ENCODE measurements around the gene ENTPD8. TPM values are rescaled to one million over a fixed set of nuclear protein-coding genes. Genes with fewer than 3 reads are reported as not detected.

The ENTPD8 gene
- total RNA-seq, 1 donor: not detected

DNA sequence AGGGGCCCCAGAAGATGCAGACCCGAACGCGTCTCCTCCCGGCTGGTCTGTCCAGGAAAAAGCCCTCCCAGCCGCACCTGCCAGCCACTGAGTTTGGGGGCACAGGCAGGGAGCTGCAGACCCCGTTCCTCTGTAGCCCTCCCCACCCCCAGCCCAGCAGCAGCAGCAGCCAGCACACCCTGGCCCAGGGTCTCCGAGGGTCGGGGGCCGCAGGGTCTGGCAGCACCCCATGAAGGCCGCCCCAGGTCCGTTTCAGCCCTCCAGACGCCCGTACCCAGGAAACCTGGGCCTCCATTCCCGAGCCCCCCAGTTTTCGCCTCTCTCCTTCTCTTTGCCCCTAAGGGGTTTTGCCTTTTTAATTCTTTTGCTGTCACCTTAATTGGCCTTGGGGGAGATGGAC, 37.9 kb downstream of the ENTPD8 start:
- Histone ChIP-seq H3K27ac (ENCODE audit: low read depth, low read length) (no peak overlapping the region), H3K4me2 (ENCODE audit: insufficient read depth, low read length) (no peak overlapping the region), H4K20me1 (ENCODE audit: insufficient read depth, low read length) (peaks cover 17% of the 10 kb centered on the region), H3K79me2 (ENCODE audit: insufficient read depth, low read length) (no peaks in the 10 kb centered on the region), H3K36me3 (ENCODE audit: insufficient read depth, low read length) (no peaks in the 10 kb centered on the region), H3K4me1 (ENCODE audit: insufficient read depth, low read length) (peaks cover 10% of the 10 kb centered on the region), H2AFZ (ENCODE audit: low read length) (no peak overlapping the region), H3K9me3 (ENCODE audit: low read depth, low read length) (no peaks in the 10 kb centered on the region), H3K27me3 (ENCODE audit: insufficient read depth, low read length) (no peaks in the 10 kb centered on the region), H3K4me3 (ENCODE audit: insufficient read depth, low read length) (no peak overlapping the region)
- TF ChIP-seq, protein P1, sequence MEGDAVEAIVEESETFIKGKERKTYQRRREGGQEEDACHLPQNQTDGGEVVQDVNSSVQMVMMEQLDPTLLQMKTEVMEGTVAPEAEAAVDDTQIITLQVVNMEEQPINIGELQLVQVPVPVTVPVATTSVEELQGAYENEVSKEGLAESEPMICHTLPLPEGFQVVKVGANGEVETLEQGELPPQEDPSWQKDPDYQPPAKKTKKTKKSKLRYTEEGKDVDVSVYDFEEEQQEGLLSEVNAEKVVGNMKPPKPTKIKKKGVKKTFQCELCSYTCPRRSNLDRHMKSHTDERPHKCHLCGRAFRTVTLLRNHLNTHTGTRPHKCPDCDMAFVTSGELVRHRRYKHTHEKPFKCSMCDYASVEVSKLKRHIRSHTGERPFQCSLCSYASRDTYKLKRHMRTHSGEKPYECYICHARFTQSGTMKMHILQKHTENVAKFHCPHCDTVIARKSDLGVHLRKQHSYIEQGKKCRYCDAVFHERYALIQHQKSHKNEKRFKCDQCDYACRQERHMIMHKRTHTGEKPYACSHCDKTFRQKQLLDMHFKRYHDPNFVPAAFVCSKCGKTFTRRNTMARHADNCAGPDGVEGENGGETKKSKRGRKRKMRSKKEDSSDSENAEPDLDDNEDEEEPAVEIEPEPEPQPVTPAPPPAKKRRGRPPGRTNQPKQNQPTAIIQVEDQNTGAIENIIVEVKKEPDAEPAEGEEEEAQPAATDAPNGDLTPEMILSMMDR (IDR thresholded peaks at IDR 0.05; ENCODE audit: extremely low read depth, low read depth, low read length): no peak
- no peak for DNase-seq (ENCODE audit: insufficient read length, low spot score, missing footprints)

- Histone ChIP-seq H3K4me1 (ENCODE audit: insufficient read depth, low read length) (peaks cover 6% of the 10 kb centered on the region), H3K27ac (ENCODE audit: low read depth, low read length) (no peak overlapping the region), H3K4me3 (ENCODE audit: insufficient read depth, low read length) (no peak overlapping the region), H3K9me3 (ENCODE audit: low read depth, low read length) (no peaks in the 10 kb centered on the region), H3K4me2 (ENCODE audit: insufficient read depth, low read length) (no peak overlapping the region), H3K36me3 (ENCODE audit: insufficient read depth, low read length) (no peaks in the 10 kb centered on the region), H2AFZ (ENCODE audit: low read length) (no peak overlapping the region), H4K20me1 (ENCODE audit: insufficient read depth, low read length) (peaks cover 20% of the 10 kb centered on the region), H3K79me2 (ENCODE audit: insufficient read depth, low read length) (no peaks in the 10 kb centered on the region), H3K27me3 (ENCODE audit: insufficient read depth, low read length) (no peaks in the 10 kb centered on the region)
- DNase-seq (ENCODE audit: insufficient read length, low spot score, missing footprints): no peak
- TF ChIP-seq, protein P1 (IDR thresholded peaks at IDR 0.05; ENCODE audit: extremely low read depth, low read depth, low read length): no peak
These were observed 38.4 kb downstream of the ENTPD8 start for GRCh38 chr9:137402746-137403145.

DNA sequence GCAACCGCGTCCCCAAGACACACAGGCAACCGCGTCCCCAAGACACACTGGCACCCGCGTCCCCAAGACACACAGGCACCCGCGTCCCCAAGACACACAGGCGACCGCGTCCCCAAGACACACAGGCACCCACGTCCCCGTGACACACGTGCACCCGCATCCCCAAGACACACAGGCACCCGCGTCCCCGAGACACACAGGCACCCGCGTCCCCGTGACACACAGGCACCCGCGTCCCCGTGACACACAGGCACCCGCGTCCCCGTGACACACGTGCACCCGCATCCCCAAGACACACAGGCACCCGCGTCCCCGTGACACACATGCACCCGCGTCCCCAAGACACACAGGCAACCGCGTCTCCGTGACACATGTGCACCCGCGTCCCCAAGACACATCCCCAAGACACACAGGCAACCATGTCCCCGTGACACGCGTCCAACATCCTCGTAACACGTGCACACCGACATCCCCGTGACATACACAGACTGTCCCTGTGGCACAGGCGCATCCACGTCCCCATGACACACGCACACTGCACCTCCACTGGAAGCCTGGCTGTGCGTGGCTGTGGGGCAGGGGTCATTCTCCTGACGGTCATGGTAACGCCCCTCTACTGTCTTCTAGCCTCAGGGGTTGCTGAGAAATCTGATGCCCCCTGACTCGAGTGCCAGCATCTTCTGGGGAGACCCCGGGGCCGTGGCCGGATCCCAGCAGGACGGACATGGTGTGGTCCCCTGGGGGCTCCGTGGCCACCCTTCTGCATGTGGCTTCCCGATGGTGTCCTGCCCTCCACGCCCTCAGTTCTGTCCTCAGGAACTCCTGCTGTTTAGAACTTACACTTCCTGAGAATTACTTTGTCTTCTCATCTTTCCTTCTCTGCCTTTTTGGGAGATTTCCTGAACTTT, 42.3 kb downstream of the ENTPD8 start:
- H3K27ac ChIP-seq (ENCODE audit: low read depth, low read length): no peak overlapping the region
- DNase-seq (ENCODE audit: insufficient read length, low spot score, missing footprints): no peak
- H3K4me2 ChIP-seq (ENCODE audit: insufficient read depth, low read length): no peak overlapping the region
- peaks cover 2% of the 10 kb centered on the region for H3K4me1 ChIP-seq (ENCODE audit: insufficient read depth, low read length)
- peaks cover 11% of the 10 kb centered on the region for H4K20me1 ChIP-seq (ENCODE audit: insufficient read depth, low read length)
- H3K9me3 ChIP-seq (ENCODE audit: low read depth, low read length): no peaks in the 10 kb centered on the region
- no peaks in the 10 kb centered on the region for H3K36me3 ChIP-seq (ENCODE audit: insufficient read depth, low read length)
- no peaks in the 10 kb centered on the region for H3K79me2 ChIP-seq (ENCODE audit: insufficient read depth, low read length)
- H3K4me3 ChIP-seq (ENCODE audit: insufficient read depth, low read length): no peak overlapping the region
- H3K27me3 ChIP-seq (ENCODE audit: insufficient read depth, low read length): no peaks in the 10 kb centered on the region
- no peak overlapping the region for H2AFZ ChIP-seq (ENCODE audit: low read length)
- TF ChIP-seq, protein P1 (IDR thresholded peaks at IDR 0.05; ENCODE audit: extremely low read depth, low read depth, low read length): no peak

DNA sequence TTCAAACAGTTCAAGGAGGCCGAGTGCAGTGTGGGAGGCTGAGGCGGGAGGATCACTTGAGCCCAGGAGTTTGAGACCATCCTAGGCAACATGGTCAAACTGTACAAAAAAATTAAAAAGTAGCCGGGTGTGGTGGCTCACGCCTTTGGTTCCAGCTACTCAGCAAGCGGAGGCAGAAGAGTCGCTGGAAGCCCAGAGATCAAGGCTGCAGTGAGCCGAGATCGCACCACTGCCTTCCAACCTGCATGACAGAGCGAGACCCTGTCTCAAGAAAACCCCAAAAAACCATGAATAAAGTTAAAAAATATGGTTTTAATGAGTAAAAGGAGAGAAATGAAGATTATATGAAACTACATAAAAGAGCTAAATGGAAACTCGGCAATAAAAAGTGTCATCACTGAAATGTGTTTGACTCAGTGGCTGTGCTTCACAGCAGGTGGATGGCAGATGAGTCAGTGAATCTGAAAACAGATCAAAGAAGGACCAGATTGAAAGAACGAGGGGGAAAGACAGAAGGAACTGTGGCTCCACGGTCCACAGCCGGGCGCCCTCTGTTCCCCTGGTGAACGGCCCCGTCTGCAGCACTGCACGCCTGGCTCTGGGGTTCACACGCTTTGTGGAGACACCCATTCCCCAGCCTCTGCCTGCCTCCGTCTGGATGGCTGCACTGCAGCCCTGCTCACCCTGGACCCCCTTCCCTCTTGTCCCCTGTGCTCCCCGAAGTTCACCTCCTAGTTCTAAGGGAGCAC, 43.3 kb downstream of the ENTPD8 start:
- Histone ChIP-seq H3K9me3 (ENCODE audit: low read depth, low read length) (no peaks in the 10 kb centered on the region), H3K27ac (ENCODE audit: low read depth, low read length) (no peak overlapping the region), H4K20me1 (ENCODE audit: insufficient read depth, low read length) (peaks cover 9% of the 10 kb centered on the region), H3K27me3 (ENCODE audit: insufficient read depth, low read length) (no peaks in the 10 kb centered on the region), H2AFZ (ENCODE audit: low read length) (no peak overlapping the region), H3K4me3 (ENCODE audit: insufficient read depth, low read length) (no peak overlapping the region), H3K4me2 (ENCODE audit: insufficient read depth, low read length) (no peak overlapping the region), H3K4me1 (ENCODE audit: insufficient read depth, low read length) (peaks cover 2% of the 10 kb centered on the region), H3K79me2 (ENCODE audit: insufficient read depth, low read length) (no peaks in the 10 kb centered on the region), H3K36me3 (ENCODE audit: insufficient read depth, low read length) (no peaks in the 10 kb centered on the region)
- DNase-seq (ENCODE audit: insufficient read length, low spot score, missing footprints): no peak
- TF ChIP-seq, protein P1 (IDR thresholded peaks at IDR 0.05; ENCODE audit: extremely low read depth, low read depth, low read length): no peak

Data from osteoblast (primary cell).